Astrocyte (in vitro differentiated cells and primary cell): Measurements from ENCODE around the gene AK1.

Experiments used
- CTCF ChIP-seq: IDR thresholded peaks from 2 replicates; pipeline ENCODE4 v1.5.1; 2011; ENCODE audit warnings: low read depth, mild to moderate bottlenecking, inconsistent platforms, low read length, moderate library complexity; ENCODE audit not compliant: insufficient read depth
- EZH2 ChIP-seq: IDR thresholded peaks from 2 replicates; pipeline ENCODE4 v1.6.1; 2012; ENCODE audit warnings: mild to moderate bottlenecking, low read length, inconsistent platforms; ENCODE audit not compliant: insufficient read depth

GRCh38 chr9:127887792-127888191, 10.3 kb upstream of the AK1 start:
- TF ChIP-seq CTCF (no peak), EZH2 (no peak)
